Spleen (tissue), 11 donors: ENCODE results near the gene CLPX. TPM values are rescaled to one million over a fixed set of nuclear protein-coding genes. Genes with fewer than 3 reads are reported as not detected.

Experiments used
- DNase-seq: peaks from one replicate; pipeline ENCODE4 v3.0.0-alpha.2; 2020
- H3K27ac ChIP-seq, 8 donors: fragments of 200-600 bp; sonication (generic) in 7 of 8; 1 replicate in 4 of 8; 2 replicates in 4 of 8; pipeline versions ENCODE4 v1.5.0 to v1.8.0; 2016 to 2021; ENCODE audit warnings: inconsistent platforms in 4 of 8, mild to moderate bottlenecking in 4 of 8, moderate library complexity in 1 of 8
- H3K27me3 ChIP-seq, 7 donors: fragments of 200-600 bp; sonication (generic) in 6 of 7; replicated peaks in 1 of 7; 1 replicate in 4 of 7; 2 replicates in 3 of 7; pipeline versions ENCODE4 v1.5.0 to v1.8.0; 2016 to 2021; ENCODE audit warnings: inconsistent platforms in 3 of 7, mild to moderate bottlenecking in 1 of 7
- H3K36me3 ChIP-seq, 6 donors: fragments of 200-600 bp; sonication (generic) in 5 of 6; 1 replicate in 4 of 6; 2 replicates in 2 of 6; pipeline versions ENCODE4 v1.5.0 to v1.8.0; 2016 to 2021; ENCODE audit warnings: inconsistent platforms in 2 of 6
- H3K4me1 ChIP-seq, 6 donors: fragments of 200-600 bp; sonication (generic) in 5 of 6; 1 replicate in 3 of 6; 2 replicates in 3 of 6; pipeline versions ENCODE4 v1.5.0 to v1.8.0; 2016 to 2021; ENCODE audit warnings: inconsistent platforms in 3 of 6
- H3K4me3 ChIP-seq, 8 donors: fragments of 200-600 bp; sonication (generic) in 7 of 8; 1 replicate in 4 of 8; 2 replicates in 4 of 8; pipeline versions ENCODE4 v1.5.0 to v1.8.0; 2016 to 2021; ENCODE audit warnings: inconsistent platforms in 4 of 8, mild to moderate bottlenecking in 4 of 8, moderate library complexity in 2 of 8
- H3K9me3 ChIP-seq, 8 donors: fragments of 200-600 bp; sonication (generic) in 7 of 8; 1 replicate in 4 of 8; 2 replicates in 4 of 8; pipeline versions ENCODE4 v1.5.0 to v1.8.0; 2016 to 2021; ENCODE audit warnings: inconsistent platforms in 4 of 8
- CTCF ChIP-seq, 11 experiments: fragments of 200-600 bp in 7 of 11; fragments of 450-650 bp in 4 of 11; sonication (generic) in 4 of 11; IDR thresholded peaks in 8 of 11; conservative IDR thresholded peaks in 3 of 11; 1 replicate in 7 of 11; 2 replicates in 4 of 11; pipeline versions ENCODE4 v1.4.0 to v1.8.0; 2016 to 2021; ENCODE audit warnings: antibody characterized with exemption in 11 of 11, inconsistent platforms in 4 of 11, mild to moderate bottlenecking in 1 of 11
- POLR2A ChIP-seq, 3 donors: fragments of 450-650 bp; IDR thresholded peaks; one replicate each; pipeline ENCODE4 v1.5.1; 2017; ENCODE audit warnings: antibody characterized with exemption in 3 of 3, mild to moderate bottlenecking in 1 of 3
- POLR2AphosphoS5 ChIP-seq, 3 donors: sonication (generic); formaldehyde crosslinking; IDR thresholded peaks; one replicate each; pipeline ENCODE4 v1.5.1; 2017; ENCODE audit warnings: antibody characterized with exemption in 3 of 3
- WGBS, 5 donors: extraction: QIAGEN DNeasy Blood & Tissue Kit in 3 of 5; methylation state at CpG; one replicate each; pipeline versions ENCODE4 v1.1.5 to v1.1.7; 2013 to 2018; 5-methylcytosine and 5-hydroxymethylcytosine counted together
- intact Hi-C: fragments of 100-400 bp; cut with DNase I; formaldehyde crosslinking; loops from one replicate; pipeline ENCODE4 v1.15.0; 2023; ENCODE audit warnings: low total_unique reads
- polyA plus RNA-seq, 3 donors: library from polyadenylated mRNA; stranded (reverse); fragments of 200-250 nt; gene quantifications; one replicate each; pipeline ENCODE4 v1.2.1, GENCODE V29; 2013
- total RNA-seq, 7 donors: library from RNA; depleted of rRNA in 3 of 7; stranded (reverse); fragments of >200 nt in 3 of 7; fragmentation: NEBNext Ultra II Directional in 4 of 7; extraction: Animal tissue kit (Norgen Biotek cat#: 25700) in 4 of 7; gene quantifications; one replicate each; pipeline versions ENCODE4 v1.1.0 to v1.2.1, GENCODE V29; 2016 to 2021
- donor health status: healthy with polysubstance abuse.
- donor health status: DM: no; HTN: no; CAD: no; lungs with moderate emphysema.
- donor health status: DM: no; HTN: no; CAD: no.
- donor health status: Bipolar disorder and iron deficiency.
- donor health status: healthy.
- donor health status: DM: no; HTN: no; CAD: no.
- donor health status: DM: yes; HTN: yes; CAD: no.

The CLPX gene
- total and polyA plus RNA-seq, 10 donors: 9.5 to 58.3 (median 50.2) TPM

DNA sequence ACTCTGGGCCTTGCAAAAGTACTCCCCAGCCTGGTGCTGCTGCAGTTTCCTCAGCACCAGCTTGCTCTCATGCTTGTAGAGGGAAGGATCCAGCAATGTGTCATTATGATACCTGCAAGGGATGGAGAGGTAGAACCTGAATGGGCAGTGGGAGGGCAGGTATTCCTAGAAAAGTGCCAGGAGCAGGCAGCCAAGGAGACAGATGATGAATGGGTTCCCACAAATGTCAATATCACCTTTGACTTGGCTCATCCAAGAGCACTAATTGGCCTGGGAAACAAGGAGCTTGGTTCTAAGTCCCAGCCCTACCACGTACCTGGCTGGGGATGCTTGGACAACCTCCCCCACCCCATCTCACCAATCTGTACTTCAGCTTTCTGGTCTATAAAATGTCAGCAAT is 16.8 kb upstream of the CLPX start:
- Histone ChIP-seq H3K27me3 (no peaks in the 10 kb centered on the region), H3K9me3 (no peaks in the 10 kb centered on the region), H3K4me3 (no peak overlapping the region), H3K36me3 (no peaks in the 10 kb centered on the region), H3K27ac (no peak overlapping the region), H3K4me1 (no peaks in the 10 kb centered on the region)
- intact Hi-C loops: no loop called here
- TF ChIP-seq POLR2AphosphoS5 (IDR thresholded peaks at IDR 0.05): no peak
- TF ChIP-seq POLR2A (IDR thresholded peaks at IDR 0.05): no peak
- no peak for TF ChIP-seq CTCF (IDR thresholded peaks at IDR 0.05 in 8 of 11, conservative IDR thresholded peaks at IDR 0.05 in 3 of 11)
- WGBS, 5 donors: 67 to 90% (median 85%) methylated on average over 1 of the region's 1 CpG
- no peak for DNase-seq

GRCh38 chr15:65198571-65198970 is 13.4 kb upstream of the CLPX start:
- Histone ChIP-seq H3K36me3 (no peaks in the 10 kb centered on the region), H3K27ac (no peak overlapping the region), H3K27me3 (no peaks in the 10 kb centered on the region), H3K4me1 (no peaks in the 10 kb centered on the region), H3K9me3 (no peaks in the 10 kb centered on the region), H3K4me3 (no peak overlapping the region)
- no peak for DNase-seq
- intact Hi-C loops: no loop called here
- TF ChIP-seq CTCF (IDR thresholded peaks at IDR 0.05 in 8 of 11, conservative IDR thresholded peaks at IDR 0.05 in 3 of 11) (no peak), POLR2AphosphoS5 (IDR thresholded peaks at IDR 0.05) (no peak), POLR2A (IDR thresholded peaks at IDR 0.05) (no peak)
- 91 to 98% (median 94%) methylated on average over 11 to 12 of the region's 12 CpGs for WGBS, 5 donors

DNA sequence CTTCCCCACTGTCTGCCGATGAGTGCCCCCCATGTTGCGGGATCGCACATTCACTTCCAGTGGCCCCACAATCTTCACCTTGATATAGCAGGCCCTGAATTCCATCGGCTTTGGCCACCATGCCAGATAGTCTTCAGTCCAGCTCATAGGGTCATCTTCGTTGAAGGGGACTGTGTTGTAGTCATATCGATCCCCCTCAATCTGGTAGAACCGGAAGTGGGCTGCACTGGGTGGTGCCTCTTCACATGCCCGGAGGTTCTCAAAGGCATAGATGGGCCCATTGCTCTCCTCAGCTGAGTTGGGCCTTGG is 12.1 kb upstream of the CLPX start:
- intact Hi-C loops: no loop called here
- no peak for TF ChIP-seq CTCF (IDR thresholded peaks at IDR 0.05 in 8 of 11, conservative IDR thresholded peaks at IDR 0.05 in 3 of 11)
- TF ChIP-seq POLR2A (IDR thresholded peaks at IDR 0.05): no peak
- TF ChIP-seq POLR2AphosphoS5 (IDR thresholded peaks at IDR 0.05): no peak
- Histone ChIP-seq H3K4me3 (no peak overlapping the region), H3K4me1 (no peaks in the 10 kb centered on the region), H3K9me3 (no peaks in the 10 kb centered on the region), H3K27ac (no peak overlapping the region), H3K36me3 (no peaks in the 10 kb centered on the region), H3K27me3 (no peaks in the 10 kb centered on the region)
- WGBS, 5 donors: 94 to 97% (median 96%) methylated on average over 8 of the region's 8 CpGs
- no peak for DNase-seq

- Histone ChIP-seq H3K27ac (no peak overlapping the region), H3K36me3 (no peaks in the 10 kb centered on the region), H3K4me1 (no peaks in the 10 kb centered on the region), H3K27me3 (no peaks in the 10 kb centered on the region), H3K4me3 (no peak overlapping the region), H3K9me3 (no peaks in the 10 kb centered on the region)
- intact Hi-C loops: no loop called here
- WGBS, 5 donors: 91 to 97% (median 93%) methylated on average over 15 to 19 of the region's 19 CpGs
- TF ChIP-seq CTCF (IDR thresholded peaks at IDR 0.05 in 8 of 11, conservative IDR thresholded peaks at IDR 0.05 in 3 of 11): no peak
- no peak for TF ChIP-seq POLR2A (IDR thresholded peaks at IDR 0.05)
- TF ChIP-seq POLR2AphosphoS5 (IDR thresholded peaks at IDR 0.05): no peak
- DNase-seq: no peak
These were observed 11.6 kb upstream of the CLPX start for GRCh38 chr15:65196637-65197336.
